Sigmoid colon (tissue), 7 donors: ENCODE results near the gene PTX4. TPM values are rescaled to one million over a fixed set of nuclear protein-coding genes. Genes with fewer than 3 reads are reported as not detected.

Experiments used
- DNase-seq: peaks from one replicate; pipeline ENCODE4 v3.0.0-alpha.2; 2019
- H3K27ac ChIP-seq, 4 donors: fragments of 200-600 bp; sonication (generic); one replicate each; pipeline ENCODE4 v1.5.1; 2016 to 2019; ENCODE audit warnings: mild to moderate bottlenecking in 1 of 4
- H3K27me3 ChIP-seq, 3 donors: fragments of 200-600 bp; sonication (generic); one replicate each; pipeline ENCODE4 v1.5.1; 2019; ENCODE audit warnings: mild to moderate bottlenecking in 1 of 3
- H3K36me3 ChIP-seq, 4 donors: fragments of 200-600 bp; sonication (generic); one replicate each; pipeline ENCODE4 v1.5.1; 2016 to 2019
- H3K4me1 ChIP-seq, 4 donors: fragments of 200-600 bp; sonication (generic); one replicate each; pipeline ENCODE4 v1.5.1; 2017 to 2019
- H3K4me3 ChIP-seq, 4 donors: fragments of 200-600 bp; sonication (generic); one replicate each; pipeline ENCODE4 v1.5.1; 2017 to 2019; ENCODE audit warnings: mild to moderate bottlenecking in 2 of 4, moderate library complexity in 1 of 4
- H3K9me3 ChIP-seq, 4 donors: fragments of 200-600 bp in 3 of 4; sonication (generic) in 3 of 4; one replicate each; pipeline versions ENCODE4 v1.5.1 to v1.6.1; 2013 to 2019
- CTCF ChIP-seq, 4 experiments: fragments of 450-650 bp in 3 of 4; fragments of 200-600 bp in 1 of 4; IDR thresholded peaks; one replicate each; pipeline ENCODE4 v1.5.1; 2016 to 2019; ENCODE audit warnings: antibody characterized with exemption in 4 of 4, mild to moderate bottlenecking in 3 of 4, moderate library complexity in 2 of 4
- EP300 ChIP-seq, 4 donors: sonication (generic); formaldehyde crosslinking; IDR thresholded peaks; one replicate each; pipeline ENCODE4 v1.6.1; 2017; ENCODE audit warnings: antibody characterized with exemption in 4 of 4
- POLR2A ChIP-seq, 2 donors: fragments of 450-650 bp; IDR thresholded peaks; one replicate each; pipeline ENCODE4 v1.6.1; 2016; ENCODE audit warnings: antibody characterized with exemption in 2 of 2, mild to moderate bottlenecking in 2 of 2, moderate library complexity in 2 of 2
- POLR2AphosphoS5 ChIP-seq, 4 donors: sonication (generic); formaldehyde crosslinking; IDR thresholded peaks; one replicate each; pipeline ENCODE4 v1.6.1; 2017; ENCODE audit warnings: antibody characterized with exemption in 4 of 4
- WGBS, 2 donors: extraction: QIAGEN DNeasy Blood & Tissue Kit; methylation state at CpG; one replicate each; pipeline ENCODE4 v1.1.7; 2013; 5-methylcytosine and 5-hydroxymethylcytosine counted together
- intact Hi-C: fragments of 100-400 bp; cut with DNase I; formaldehyde crosslinking; loops from one replicate; pipeline ENCODE4 v1.15.1; 2023
- polyA plus RNA-seq, 3 donors: library from polyadenylated mRNA; stranded (reverse); fragments of 200-250 nt; gene quantifications; one replicate each; pipeline ENCODE4 v1.2.3, GENCODE V29; 2013
- total RNA-seq, 4 donors: library from RNA; depleted of rRNA; stranded (reverse); fragments of >200 nt; gene quantifications; one replicate each; pipeline ENCODE4 v1.1.0, GENCODE V29; 2016
- donor health status: healthy with polysubstance abuse.
- donor health status: Bipolar disorder and iron deficiency.
- donor health status: healthy.

Gene PTX4
- total and polyA plus RNA-seq, 7 donors = not detected

GRCh38 chr16:1457489-1458245, 31.1 kb downstream of the PTX4 start:
- TF ChIP-seq CTCF (IDR thresholded peaks at IDR 0.05) (no peak), POLR2A (IDR thresholded peaks at IDR 0.05) (no peak), POLR2AphosphoS5 (IDR thresholded peaks at IDR 0.05) (no peak), EP300 (IDR thresholded peaks at IDR 0.05) (no peak)
- Histone ChIP-seq H3K4me1 (peaks cover 0 to 21% (median 9%) of the 10 kb centered on the region in 4 donors), H3K4me3 (no peak overlapping the region), H3K9me3 (no peaks in the 10 kb centered on the region), H3K27me3 (no peaks in the 10 kb centered on the region), H3K27ac (no peak overlapping the region), H3K36me3 (peaks cover 25 to 82% (median 42%) of the 10 kb centered on the region in 4 donors)
- WGBS, 2 donors = 82 to 93% methylated on average over 42 of the region's 42 CpGs
- intact Hi-C loops = no loop called here
- DNase-seq = no peak

GRCh38 chr16:1456951-1457350, 31.8 kb downstream of the PTX4 start:
- intact Hi-C loops = no loop called here
- Histone ChIP-seq H3K9me3 (no peaks in the 10 kb centered on the region), H3K4me1 (peaks cover 0 to 21% (median 9%) of the 10 kb centered on the region in 4 donors), H3K36me3 (peaks cover 25 to 90% (median 48%) of the 10 kb centered on the region in 4 donors), H3K27me3 (no peaks in the 10 kb centered on the region), H3K4me3 (no peak overlapping the region), H3K27ac (no peak overlapping the region)
- WGBS, 2 donors = 90 to 95% methylated on average over 16 of the region's 16 CpGs
- no peak for DNase-seq
- TF ChIP-seq CTCF (IDR thresholded peaks at IDR 0.05) (no peak), POLR2A (IDR thresholded peaks at IDR 0.05) (no peak), POLR2AphosphoS5 (IDR thresholded peaks at IDR 0.05) (no peak), EP300 (IDR thresholded peaks at IDR 0.05) (no peak)

GRCh38 chr16:1455190-1456171, 33.3 kb downstream of the PTX4 start:
- H3K4me3 ChIP-seq = no peak overlapping the region
- TF ChIP-seq CTCF (IDR thresholded peaks at IDR 0.05) (no peak), POLR2A (IDR thresholded peaks at IDR 0.05) (no peak), EP300 (IDR thresholded peaks at IDR 0.05) (no peak), POLR2AphosphoS5 (IDR thresholded peaks at IDR 0.05) (no peak)
- intact Hi-C loops = no loop called here
- H3K27ac ChIP-seq = no peak overlapping the region
- no peak for DNase-seq
- peaks cover 29 to 92% (median 46%) of the 10 kb centered on the region in 4 donors for H3K36me3 ChIP-seq
- H3K9me3 ChIP-seq = no peaks in the 10 kb centered on the region
- peaks cover 0 to 8% (median under 1%) of the 10 kb centered on the region in 4 donors for H3K4me1 ChIP-seq
- 92 to 94% methylated on average over 41 of the region's 41 CpGs for WGBS, 2 donors
- no peaks in the 10 kb centered on the region for H3K27me3 ChIP-seq

GRCh38 chr16:1454561-1454960, 34.2 kb downstream of the PTX4 start:
- no peaks in the 10 kb centered on the region for H3K4me1 ChIP-seq
- no peaks in the 10 kb centered on the region for H3K27me3 ChIP-seq
- no peaks in the 10 kb centered on the region for H3K9me3 ChIP-seq
- intact Hi-C loops = no loop called here
- no peak for DNase-seq
- TF ChIP-seq POLR2A (IDR thresholded peaks at IDR 0.05) = no peak
- TF ChIP-seq EP300 (IDR thresholded peaks at IDR 0.05) = no peak
- no peak for TF ChIP-seq CTCF (IDR thresholded peaks at IDR 0.05)
- no peak for TF ChIP-seq POLR2AphosphoS5 (IDR thresholded peaks at IDR 0.05)
- H3K27ac ChIP-seq = no peak overlapping the region
- no peak overlapping the region for H3K4me3 ChIP-seq
- 92 to 95% methylated on average over 17 of the region's 17 CpGs for WGBS, 2 donors
- peaks cover 24 to 95% (median 50%) of the 10 kb centered on the region in 4 donors for H3K36me3 ChIP-seq
